GM12873 (cell line): Measurements from ENCODE around the gene WTAP.

Experiments
- CTCF ChIP-seq: IDR thresholded peaks from 2 replicates; pipeline ENCODE4 v1.5.1; 2012; ENCODE audit warnings: low read depth, mild to moderate bottlenecking, moderate library complexity, low read length, control low read depth; ENCODE audit not compliant: insufficient read depth; ENCODE audit errors: missing control alignments

Gene WTAP

GRCh38 chr6:159726918-159727716, at the start of gene WTAP:
Gene WTAP, plus strand, starts transcription at chr6:159727506. Its CDS starts 8,760 bp downstream, at chr6:159736266.
- no peak for TF ChIP-seq CTCF

- no peak for TF ChIP-seq CTCF
These were observed 49.7 kb upstream of the WTAP start for GRCh38 chr6:159677506-159678165.

- no peak for TF ChIP-seq CTCF
These were observed 48.7 kb upstream of the WTAP start for GRCh38 chr6:159678574-159678973.

- no peak for TF ChIP-seq CTCF
These were observed 47.9 kb upstream of the WTAP start for GRCh38 chr6:159679091-159680077.

GRCh38 chr6:159680104-159680503, 47.2 kb upstream of the WTAP start:
- TF ChIP-seq CTCF: no peak

GRCh38 chr6:159681191-159681880, 46.0 kb upstream of the WTAP start:
- TF ChIP-seq CTCF: no peak
